Measurements from ENCODE around the gene MMP2. TPM values are rescaled to one million over a fixed set of nuclear protein-coding genes. Genes with fewer than 3 reads are reported as not detected.
A peak's percentile ranks its signal among the peaks of the same experiment; 100 is the strongest.

Gene MMP2
- total RNA-seq: 100 to 1,000 TPM in 3 of 4 donors, 10 to 100 TPM in 1; 94.9 to 286 (median 216) TPM

DNA sequence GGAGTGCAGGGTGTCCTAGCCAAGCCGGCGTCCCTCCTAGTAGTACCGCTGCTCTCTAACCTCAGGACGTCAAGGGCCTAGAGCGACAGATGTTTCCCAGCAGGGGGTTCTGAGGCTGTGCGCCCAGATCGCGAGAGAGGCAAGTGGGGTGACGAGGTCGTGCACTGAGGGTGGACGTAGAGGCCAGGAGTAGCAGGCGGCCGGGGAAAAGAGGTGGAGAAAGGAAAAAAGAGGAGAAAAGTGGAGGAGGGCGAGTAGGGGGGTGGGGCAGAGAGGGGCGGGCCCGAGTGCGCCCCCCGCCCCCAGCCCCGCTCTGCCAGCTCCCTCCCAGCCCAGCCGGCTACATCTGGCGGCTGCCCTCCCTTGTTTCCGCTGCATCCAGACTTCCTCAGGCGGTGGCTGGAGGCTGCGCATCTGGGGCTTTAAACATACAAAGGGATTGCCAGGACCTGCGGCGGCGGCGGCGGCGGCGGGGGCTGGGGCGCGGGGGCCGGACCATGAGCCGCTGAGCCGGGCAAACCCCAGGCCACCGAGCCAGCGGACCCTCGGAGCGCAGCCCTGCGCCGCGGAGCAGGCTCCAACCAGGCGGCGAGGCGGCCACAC lies at the start of gene MMP2:
Gene MMP2, plus strand, starts transcription at position 372 of the 603 bp plus-strand sequence. CDS start 282 bp downstream, outside the sequence.
- peak; percentile 54 to 63 for DNase-seq
- TF ChIP-seq POLR2A (IDR thresholded peaks at IDR 0.05): no peak
- H3K27ac ChIP-seq: peak within 1 kb of the TSS; percentile 67 to 80 (median 77)
- H3K36me3 ChIP-seq: no peaks in the 10 kb centered on the region
- H3K4me1 ChIP-seq: peaks cover 15 to 19% of the 10 kb centered on the region in 2 donors
- H3K9me3 ChIP-seq: no peaks in the 10 kb centered on the region
- H3K27me3 ChIP-seq: no peaks in the 10 kb centered on the region
- 13 to 14% methylated on average over 35 to 46 of the region's 46 CpGs for WGBS, 2 donors
- H3K4me3 ChIP-seq (replicated peaks in 1 of 3): peak within 1 kb of the TSS; percentile 33 to 55 (median 44)
- intact Hi-C loops (cut with DNase I): no loop called here

DNA sequence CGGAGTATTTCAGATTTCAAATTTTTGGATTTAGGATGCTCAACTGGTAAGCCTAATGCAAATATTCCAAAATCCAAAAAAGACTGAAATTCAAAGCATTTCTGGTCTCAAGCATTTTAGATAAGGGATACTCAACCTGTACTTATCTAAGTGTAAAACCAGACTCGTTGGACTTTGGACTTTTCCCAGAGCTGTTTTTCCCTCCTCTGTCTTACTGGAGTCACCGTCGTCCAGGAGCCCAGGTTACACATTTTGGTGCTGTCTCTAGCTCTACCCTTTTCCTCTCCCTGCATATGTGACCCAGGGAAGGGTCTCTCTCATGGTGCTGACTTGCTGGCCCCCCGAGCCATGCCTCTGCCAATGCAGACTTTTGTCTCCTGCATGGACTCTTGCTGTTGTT lies 46.0 kb upstream of the MMP2 start:
- no peak for DNase-seq
- Histone ChIP-seq H3K27ac (no peak overlapping the region), H3K27me3 (no peaks in the 10 kb centered on the region), H3K4me1 (no peaks in the 10 kb centered on the region), H3K4me3 (replicated peaks in 1 of 3) (no peak overlapping the region), H3K36me3 (no peaks in the 10 kb centered on the region), H3K9me3 (no peaks in the 10 kb centered on the region)
- WGBS, 2 donors: 73 to 86% methylated on average over 5 of the region's 5 CpGs
- TF ChIP-seq, protein P1, sequence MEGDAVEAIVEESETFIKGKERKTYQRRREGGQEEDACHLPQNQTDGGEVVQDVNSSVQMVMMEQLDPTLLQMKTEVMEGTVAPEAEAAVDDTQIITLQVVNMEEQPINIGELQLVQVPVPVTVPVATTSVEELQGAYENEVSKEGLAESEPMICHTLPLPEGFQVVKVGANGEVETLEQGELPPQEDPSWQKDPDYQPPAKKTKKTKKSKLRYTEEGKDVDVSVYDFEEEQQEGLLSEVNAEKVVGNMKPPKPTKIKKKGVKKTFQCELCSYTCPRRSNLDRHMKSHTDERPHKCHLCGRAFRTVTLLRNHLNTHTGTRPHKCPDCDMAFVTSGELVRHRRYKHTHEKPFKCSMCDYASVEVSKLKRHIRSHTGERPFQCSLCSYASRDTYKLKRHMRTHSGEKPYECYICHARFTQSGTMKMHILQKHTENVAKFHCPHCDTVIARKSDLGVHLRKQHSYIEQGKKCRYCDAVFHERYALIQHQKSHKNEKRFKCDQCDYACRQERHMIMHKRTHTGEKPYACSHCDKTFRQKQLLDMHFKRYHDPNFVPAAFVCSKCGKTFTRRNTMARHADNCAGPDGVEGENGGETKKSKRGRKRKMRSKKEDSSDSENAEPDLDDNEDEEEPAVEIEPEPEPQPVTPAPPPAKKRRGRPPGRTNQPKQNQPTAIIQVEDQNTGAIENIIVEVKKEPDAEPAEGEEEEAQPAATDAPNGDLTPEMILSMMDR (IDR thresholded peaks at IDR 0.05): no peak
- no peak for TF ChIP-seq POLR2A (IDR thresholded peaks at IDR 0.05)
- intact Hi-C loops (cut with DNase I): no loop called here

DNA sequence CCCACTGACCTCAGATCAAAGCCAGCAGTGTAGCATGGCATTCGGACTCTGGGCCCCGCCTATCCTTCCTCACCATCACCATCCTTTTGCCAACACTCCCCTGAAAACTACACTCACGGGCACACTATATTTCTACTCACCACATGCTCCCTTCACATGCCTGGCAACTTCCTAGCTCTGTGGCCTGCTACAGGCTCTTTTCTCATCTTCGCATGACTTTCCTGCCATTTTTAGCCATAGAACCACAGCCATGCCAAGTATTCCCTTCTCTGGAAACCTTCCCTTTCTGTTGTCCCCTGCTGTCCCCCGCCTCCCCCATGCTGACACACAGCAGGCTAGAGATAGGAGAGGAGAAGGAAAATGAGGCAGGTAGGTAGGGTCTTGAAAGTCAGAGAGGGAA lies 45.5 kb upstream of the MMP2 start:
- no peak for TF ChIP-seq POLR2A (IDR thresholded peaks at IDR 0.05)
- TF ChIP-seq, protein P1 (IDR thresholded peaks at IDR 0.05): no peak
- intact Hi-C loops (cut with DNase I): no loop called here
- H3K27me3 ChIP-seq: no peaks in the 10 kb centered on the region
- no peak overlapping the region for H3K27ac ChIP-seq
- H3K4me3 ChIP-seq (replicated peaks in 1 of 3): no peak overlapping the region
- DNase-seq: no peak
- H3K9me3 ChIP-seq: no peaks in the 10 kb centered on the region
- H3K36me3 ChIP-seq: no peaks in the 10 kb centered on the region
- no peaks in the 10 kb centered on the region for H3K4me1 ChIP-seq
- WGBS, 2 donors: 89 to 90% methylated on average over 5 of the region's 5 CpGs

DNA sequence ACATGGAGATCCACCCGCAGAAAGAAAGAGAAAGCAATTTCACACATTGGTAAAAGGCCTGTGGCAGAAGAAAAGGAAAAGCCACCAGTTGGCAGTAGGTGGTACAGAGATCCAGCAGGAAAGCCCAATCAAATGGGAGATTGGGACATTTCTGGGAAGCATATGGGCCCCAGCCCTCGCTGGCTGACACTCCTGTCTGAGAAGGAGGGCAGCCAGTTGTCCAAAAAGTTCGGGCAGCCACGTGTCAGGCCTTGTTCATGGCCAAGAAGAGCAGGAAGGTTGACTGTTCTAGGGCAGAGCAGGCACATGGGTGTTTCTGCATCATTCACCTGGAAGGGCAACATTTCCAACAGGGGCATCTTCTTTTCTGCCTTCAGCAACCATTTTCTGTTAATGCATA lies 45.0 kb upstream of the MMP2 start:
- WGBS, 2 donors: 73 to 81% methylated on average over 4 of the region's 4 CpGs
- intact Hi-C loops (cut with DNase I): no loop called here
- H3K9me3 ChIP-seq: no peaks in the 10 kb centered on the region
- TF ChIP-seq POLR2A (IDR thresholded peaks at IDR 0.05): no peak
- TF ChIP-seq, protein P1 (IDR thresholded peaks at IDR 0.05): no peak
- H3K27ac ChIP-seq: no peak overlapping the region
- no peak for DNase-seq
- no peak overlapping the region for H3K4me3 ChIP-seq (replicated peaks in 1 of 3)
- H3K4me1 ChIP-seq: no peaks in the 10 kb centered on the region
- H3K36me3 ChIP-seq: no peaks in the 10 kb centered on the region
- H3K27me3 ChIP-seq: no peaks in the 10 kb centered on the region

DNA sequence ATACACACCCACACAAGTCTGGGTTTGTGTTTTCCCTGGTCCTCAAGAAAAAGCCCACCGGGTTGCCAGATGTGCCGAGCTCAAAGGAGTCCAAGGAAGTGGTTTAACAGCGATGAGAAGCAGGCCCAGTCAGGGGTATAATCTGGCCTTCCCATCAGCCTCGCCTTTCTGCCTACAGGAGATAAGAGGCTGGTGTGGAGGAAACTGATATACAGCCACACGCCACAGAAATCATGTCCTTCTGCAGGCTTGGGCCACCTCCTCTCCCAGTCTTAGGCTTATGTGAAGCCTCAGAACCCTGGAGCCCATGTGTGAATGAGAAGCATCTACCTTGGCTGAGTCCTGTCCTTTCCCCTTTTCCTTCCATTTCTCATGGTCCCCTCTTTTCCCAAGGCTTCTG lies 43.6 kb upstream of the MMP2 start:
- Histone ChIP-seq H3K36me3 (no peaks in the 10 kb centered on the region), H3K4me1 (no peaks in the 10 kb centered on the region), H3K27ac (no peak overlapping the region), H3K27me3 (no peaks in the 10 kb centered on the region), H3K4me3 (replicated peaks in 1 of 3) (no peak overlapping the region), H3K9me3 (no peaks in the 10 kb centered on the region)
- intact Hi-C loops (cut with DNase I): no loop called here
- no peak for TF ChIP-seq POLR2A (IDR thresholded peaks at IDR 0.05)
- TF ChIP-seq, protein P1 (IDR thresholded peaks at IDR 0.05): no peak
- DNase-seq: no peak
- WGBS, 2 donors: 69 to 80% methylated on average over 5 of the region's 5 CpGs
